GM12878 (cell line): ENCODE results near the gene NDRG4. TPM values are rescaled to one million over a fixed set of nuclear protein-coding genes. Genes with fewer than 3 reads are reported as not detected.
A peak's percentile ranks its signal among the peaks of the same experiment; 100 is the strongest.

Source experiments
- BACH1 ChIP-seq: fragments of 450-650 bp; IDR thresholded peaks from 2 replicates; pipeline ENCODE4 v1.6.1; 2017; ENCODE audit warnings: mild to moderate bottlenecking, borderline replicate concordance
- CEBPZ ChIP-seq: fragments of 150-350 bp; IDR thresholded peaks from 2 replicates; pipeline ENCODE4 v1.6.1; 2016; ENCODE audit warnings: low read depth, low read length
- CHD2 ChIP-seq: IDR thresholded peaks from 2 replicates; pipeline ENCODE4 v1.6.1; 2011; ENCODE audit warnings: low read depth, low read length, improper control_type of control experiment, borderline replicate concordance
- CTCF ChIP-seq, 3 experiments: IDR thresholded peaks in 2 of 3; conservative IDR thresholded peaks in 1 of 3; 2 replicates each; pipeline ENCODE4 v1.5.1; 2011; ENCODE audit warnings: low read depth in 3 of 3, low read length in 3 of 3, mild to moderate bottlenecking in 3 of 3, control low read depth in 2 of 3, moderate library complexity in 2 of 3, inconsistent platforms in 1 of 3, mixed read lengths in 1 of 3; ENCODE audit not compliant: control insufficient read depth in 2 of 3, insufficient read depth in 1 of 3; ENCODE audit errors: extremely low read depth in 1 of 3
- DPF2 ChIP-seq: fragments of 450-650 bp; IDR thresholded peaks from 2 replicates; pipeline ENCODE4 v1.6.1; 2017; ENCODE audit warnings: mild to moderate bottlenecking
- KLF5 ChIP-seq: fragments of 450-650 bp; IDR thresholded peaks from 2 replicates; pipeline ENCODE4 v1.6.1; 2014; ENCODE audit warnings: mild to moderate bottlenecking; ENCODE audit not compliant: partially characterized antibody
- MXI1 ChIP-seq: fragments of 150-350 bp; IDR thresholded peaks from 2 replicates; pipeline ENCODE4 v1.6.1; 2011; ENCODE audit warnings: low read depth, mild to moderate bottlenecking, inconsistent platforms, low read length, improper control_type of control experiment
- NR2F1 ChIP-seq: fragments of 450-650 bp; conservative IDR thresholded peaks from 2 replicates; pipeline ENCODE4 v1.6.1; 2017; ENCODE audit warnings: mild to moderate bottlenecking
- POLR2AphosphoS5 ChIP-seq: IDR thresholded peaks from 2 replicates; pipeline ENCODE4 v1.6.1; 2011; ENCODE audit warnings: mild to moderate bottlenecking, low read length, inconsistent platforms
- SIN3A ChIP-seq: IDR thresholded peaks from 2 replicates; pipeline ENCODE4 v1.6.1; 2012; ENCODE audit warnings: low read depth, low read length, improper control_type of control experiment
- TAF1 ChIP-seq: IDR thresholded peaks from 2 replicates; pipeline ENCODE4 v1.6.1; 2011; ENCODE audit warnings: mild to moderate bottlenecking, low read depth, low read length, borderline replicate concordance
- YY1 ChIP-seq: IDR thresholded peaks from 2 replicates; pipeline ENCODE4 v1.6.1; 2011; ENCODE audit warnings: low read depth, mild to moderate bottlenecking, low read length
- ZNF622 ChIP-seq: fragments of 450-650 bp; IDR thresholded peaks from 2 replicates; pipeline ENCODE4 v1.6.1; 2017; ENCODE audit warnings: mild to moderate bottlenecking, inconsistent platforms
- polyA plus RNA-seq, 11 experiments: library from polyadenylated mRNA; depleted of rRNA in 4 of 11; unstranded in 6 of 11; stranded (reverse) in 5 of 11; fragments of >200 nt; fragmentation: Nextera tagmentation in 4 of 11; fragmentation: Illumina TruSeq in 1 of 11; extraction: Ambion mirVana in 4 of 11; extraction: Trizol in 1 of 11; gene quantifications; 1 replicate in 1 of 11; 2 replicates in 10 of 11; pipeline versions ENCODE4 v1.2.1 to v1.2.3, GENCODE V29; 2011 to 2016; ENCODE audit warnings: inconsistent platforms in 2 of 11, missing spikeins in 2 of 11, low read depth in 1 of 11
- total RNA-seq, 4 experiments: library from RNA; depleted of rRNA in 3 of 4; stranded (reverse); fragments of >200 nt in 3 of 4; fragmentation: Illumina TruSeq in 1 of 4; extraction: Trizol in 1 of 4; gene quantifications; 2 replicates each; pipeline versions ENCODE4 v1.2.1 to v1.2.3, GENCODE V29; 2013 to 2021
- TF ChIP-seq, protein P1 (sequence below): IDR thresholded peaks from 2 replicates; pipeline ENCODE4 v1.6.1; 2012; ENCODE audit warnings: mild to moderate bottlenecking, low read depth, low read length
- TF ChIP-seq, protein P2 (sequence below): IDR thresholded peaks from 2 replicates; pipeline ENCODE4 v1.6.1; 2011; ENCODE audit warnings: low read depth, mild to moderate bottlenecking, low read length, moderate library complexity, borderline replicate concordance; ENCODE audit errors: extremely low read depth
- TF ChIP-seq, protein P3 (sequence below): fragments of 450-650 bp; formaldehyde crosslinking; IDR thresholded peaks from 2 replicates; pipeline ENCODE4 v1.5.0; 2022; ENCODE audit warnings: mild to moderate bottlenecking, missing genetic modification characterization

The NDRG4 gene
- total and polyA plus RNA-seq, 10 of the 15 experiments (the other 5 are each of a cell fraction or from before 2014, with no cell fraction given) = 0.33 to 3.8 (median 2.5) TPM

GRCh38 chr16:58515125-58515870, 15.4 kb downstream of the NDRG4 start, which contains the start of gene SETD6 (continued):
- TF ChIP-seq CTCF (IDR thresholded peaks at IDR 0.05 in 2 of 3, conservative IDR thresholded peaks at IDR 0.05 in 1 of 3; ENCODE audit: control insufficient read depth in 2 of 3, extremely low read depth in 1 of 3, insufficient read depth in 1 of 3, low read depth in 3 of 3, low read length in 3 of 3) (peak in 1 of 3 experiments; percentile 18; a peak in 1 of 6 replicates), SIN3A (peak; percentile 91), MXI1 (peak; percentile 97), KLF5 (peak; percentile 17), DPF2 (no peak), TAF1 (peak; percentile 57; the same call in 1 of the 2 replicates), CHD2 (peak; percentile 72), ZNF622 (no peak), POLR2AphosphoS5 (peak; percentile 89), BACH1 (no peak), NR2F1 (0 out of 2 replicates have a peak, but pooled peaks have one; percentile 36), CEBPZ (no peak), YY1 (peak; percentile 86)
- TF ChIP-seq, protein P1, sequence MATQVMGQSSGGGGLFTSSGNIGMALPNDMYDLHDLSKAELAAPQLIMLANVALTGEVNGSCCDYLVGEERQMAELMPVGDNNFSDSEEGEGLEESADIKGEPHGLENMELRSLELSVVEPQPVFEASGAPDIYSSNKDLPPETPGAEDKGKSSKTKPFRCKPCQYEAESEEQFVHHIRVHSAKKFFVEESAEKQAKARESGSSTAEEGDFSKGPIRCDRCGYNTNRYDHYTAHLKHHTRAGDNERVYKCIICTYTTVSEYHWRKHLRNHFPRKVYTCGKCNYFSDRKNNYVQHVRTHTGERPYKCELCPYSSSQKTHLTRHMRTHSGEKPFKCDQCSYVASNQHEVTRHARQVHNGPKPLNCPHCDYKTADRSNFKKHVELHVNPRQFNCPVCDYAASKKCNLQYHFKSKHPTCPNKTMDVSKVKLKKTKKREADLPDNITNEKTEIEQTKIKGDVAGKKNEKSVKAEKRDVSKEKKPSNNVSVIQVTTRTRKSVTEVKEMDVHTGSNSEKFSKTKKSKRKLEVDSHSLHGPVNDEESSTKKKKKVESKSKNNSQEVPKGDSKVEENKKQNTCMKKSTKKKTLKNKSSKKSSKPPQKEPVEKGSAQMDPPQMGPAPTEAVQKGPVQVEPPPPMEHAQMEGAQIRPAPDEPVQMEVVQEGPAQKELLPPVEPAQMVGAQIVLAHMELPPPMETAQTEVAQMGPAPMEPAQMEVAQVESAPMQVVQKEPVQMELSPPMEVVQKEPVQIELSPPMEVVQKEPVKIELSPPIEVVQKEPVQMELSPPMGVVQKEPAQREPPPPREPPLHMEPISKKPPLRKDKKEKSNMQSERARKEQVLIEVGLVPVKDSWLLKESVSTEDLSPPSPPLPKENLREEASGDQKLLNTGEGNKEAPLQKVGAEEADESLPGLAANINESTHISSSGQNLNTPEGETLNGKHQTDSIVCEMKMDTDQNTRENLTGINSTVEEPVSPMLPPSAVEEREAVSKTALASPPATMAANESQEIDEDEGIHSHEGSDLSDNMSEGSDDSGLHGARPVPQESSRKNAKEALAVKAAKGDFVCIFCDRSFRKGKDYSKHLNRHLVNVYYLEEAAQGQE = no peak
- TF ChIP-seq, protein P2, sequence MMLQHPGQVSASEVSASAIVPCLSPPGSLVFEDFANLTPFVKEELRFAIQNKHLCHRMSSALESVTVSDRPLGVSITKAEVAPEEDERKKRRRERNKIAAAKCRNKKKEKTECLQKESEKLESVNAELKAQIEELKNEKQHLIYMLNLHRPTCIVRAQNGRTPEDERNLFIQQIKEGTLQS = peak; percentile 38; the same call in 1 of the 2 replicates
- TF ChIP-seq, protein P3, sequence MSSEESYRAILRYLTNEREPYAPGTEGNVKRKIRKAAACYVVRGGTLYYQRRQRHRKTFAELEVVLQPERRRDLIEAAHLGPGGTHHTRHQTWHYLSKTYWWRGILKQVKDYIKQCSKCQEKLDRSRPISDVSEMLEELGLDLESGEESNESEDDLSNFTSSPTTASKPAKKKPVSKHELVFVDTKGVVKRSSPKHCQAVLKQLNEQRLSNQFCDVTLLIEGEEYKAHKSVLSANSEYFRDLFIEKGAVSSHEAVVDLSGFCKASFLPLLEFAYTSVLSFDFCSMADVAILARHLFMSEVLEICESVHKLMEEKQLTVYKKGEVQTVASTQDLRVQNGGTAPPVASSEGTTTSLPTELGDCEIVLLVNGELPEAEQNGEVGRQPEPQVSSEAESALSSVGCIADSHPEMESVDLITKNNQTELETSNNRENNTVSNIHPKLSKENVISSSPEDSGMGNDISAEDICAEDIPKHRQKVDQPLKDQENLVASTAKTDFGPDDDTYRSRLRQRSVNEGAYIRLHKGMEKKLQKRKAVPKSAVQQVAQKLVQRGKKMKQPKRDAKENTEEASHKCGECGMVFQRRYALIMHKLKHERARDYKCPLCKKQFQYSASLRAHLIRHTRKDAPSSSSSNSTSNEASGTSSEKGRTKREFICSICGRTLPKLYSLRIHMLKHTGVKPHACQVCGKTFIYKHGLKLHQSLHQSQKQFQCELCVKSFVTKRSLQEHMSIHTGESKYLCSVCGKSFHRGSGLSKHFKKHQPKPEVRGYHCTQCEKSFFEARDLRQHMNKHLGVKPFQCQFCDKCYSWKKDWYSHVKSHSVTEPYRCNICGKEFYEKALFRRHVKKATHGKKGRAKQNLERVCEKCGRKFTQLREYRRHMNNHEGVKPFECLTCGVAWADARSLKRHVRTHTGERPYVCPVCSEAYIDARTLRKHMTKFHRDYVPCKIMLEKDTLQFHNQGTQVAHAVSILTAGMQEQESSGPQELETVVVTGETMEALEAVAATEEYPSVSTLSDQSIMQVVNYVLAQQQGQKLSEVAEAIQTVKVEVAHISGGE (CRISPR knock-in tag) = 0 out of 2 replicates have a peak, but pooled peaks have one; percentile 33
